ENCODE results near the gene CDC20. TPM values are rescaled to one million over a fixed set of nuclear protein-coding genes. Genes with fewer than 3 reads are reported as not detected.

CDC20 gene
- total and polyA plus RNA-seq, 2 donors (not counting 1 experiment from before 2014, with no cell fraction given): 1.1 to 1.5 TPM

DNA sequence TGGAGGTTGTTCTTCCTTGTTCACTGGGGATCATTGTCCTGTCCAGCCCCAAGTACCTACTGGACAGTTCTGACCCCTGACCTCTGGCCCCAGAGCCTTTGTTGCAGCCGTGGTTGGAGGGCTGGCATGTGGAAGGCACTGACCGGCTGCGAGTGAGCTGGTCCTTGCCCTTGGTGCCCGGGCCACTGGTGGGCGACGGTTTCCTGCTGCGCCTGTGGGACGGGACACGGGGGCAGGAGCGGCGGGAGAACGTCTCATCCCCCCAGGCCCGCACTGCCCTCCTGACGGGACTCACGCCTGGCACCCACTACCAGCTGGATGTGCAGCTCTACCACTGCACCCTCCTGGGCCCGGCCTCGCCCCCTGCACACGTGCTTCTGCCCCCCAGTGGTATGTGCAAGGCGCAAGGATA is 46.6 kb upstream of the CDC20 start:
- Histone ChIP-seq H3K4me2 (replicated peaks; ENCODE audit: low read depth, low read length, poor library complexity, severe bottlenecking) (no peak overlapping the region), H3K4me1 (ENCODE audit: control insufficient read depth in 2 of 2, insufficient read depth in 2 of 2, low read length in 2 of 2) (no peaks in the 10 kb centered on the region), H3K79me2 (ENCODE audit: control insufficient read depth, insufficient read depth, low read length) (no peaks in the 10 kb centered on the region), H3K9me3 (ENCODE audit: control extremely low read depth in 1 of 3, control insufficient read depth in 2 of 3, insufficient read depth in 1 of 3, low read length in 2 of 3) (no peaks in the 10 kb centered on the region), H2AFZ (ENCODE audit: insufficient read depth, low read depth, low read length, poor library complexity, severe bottlenecking) (no peak overlapping the region), H3K27ac (ENCODE audit: low read length in 2 of 2) (no peak overlapping the region), H3K27me3 (replicated peaks in 1 of 4; ENCODE audit: control extremely low read depth in 1 of 4, control insufficient read depth in 3 of 4, insufficient read depth in 4 of 4, low read length in 3 of 4) (no peaks in the 10 kb centered on the region), H3K9ac (ENCODE audit: low read length) (no peak overlapping the region), H4K20me1 (ENCODE audit: control insufficient read depth, insufficient read depth, low read length, poor library complexity, severe bottlenecking) (no peaks in the 10 kb centered on the region), H3K4me3 (ENCODE audit: control extremely low read depth in 1 of 5, extremely low read depth in 1 of 5, insufficient read depth in 1 of 5, low read depth in 2 of 5, low read length in 4 of 5) (no peak overlapping the region), H3K36me3 (replicated peaks in 1 of 2; ENCODE audit: control extremely low read depth in 1 of 2, control insufficient read depth in 1 of 2, extremely low read depth in 1 of 2, insufficient read depth in 2 of 2, low read length in 1 of 2) (no peaks in the 10 kb centered on the region)
- CTCF ChIA-PET: no interaction called here
- TF ChIP-seq, protein P1, sequence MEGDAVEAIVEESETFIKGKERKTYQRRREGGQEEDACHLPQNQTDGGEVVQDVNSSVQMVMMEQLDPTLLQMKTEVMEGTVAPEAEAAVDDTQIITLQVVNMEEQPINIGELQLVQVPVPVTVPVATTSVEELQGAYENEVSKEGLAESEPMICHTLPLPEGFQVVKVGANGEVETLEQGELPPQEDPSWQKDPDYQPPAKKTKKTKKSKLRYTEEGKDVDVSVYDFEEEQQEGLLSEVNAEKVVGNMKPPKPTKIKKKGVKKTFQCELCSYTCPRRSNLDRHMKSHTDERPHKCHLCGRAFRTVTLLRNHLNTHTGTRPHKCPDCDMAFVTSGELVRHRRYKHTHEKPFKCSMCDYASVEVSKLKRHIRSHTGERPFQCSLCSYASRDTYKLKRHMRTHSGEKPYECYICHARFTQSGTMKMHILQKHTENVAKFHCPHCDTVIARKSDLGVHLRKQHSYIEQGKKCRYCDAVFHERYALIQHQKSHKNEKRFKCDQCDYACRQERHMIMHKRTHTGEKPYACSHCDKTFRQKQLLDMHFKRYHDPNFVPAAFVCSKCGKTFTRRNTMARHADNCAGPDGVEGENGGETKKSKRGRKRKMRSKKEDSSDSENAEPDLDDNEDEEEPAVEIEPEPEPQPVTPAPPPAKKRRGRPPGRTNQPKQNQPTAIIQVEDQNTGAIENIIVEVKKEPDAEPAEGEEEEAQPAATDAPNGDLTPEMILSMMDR (IDR thresholded peaks at IDR 0.05): no peak
- no peak for TF ChIP-seq EZH2 (IDR thresholded peaks at IDR 0.05; ENCODE audit: borderline replicate concordance, insufficient read depth, low read depth, low read length, poor library complexity, severe bottlenecking)
- no peaks in the 10 kb centered on the region for H3K4me1 Mint-ChIP-seq
- H3K27me3 Mint-ChIP-seq: no peaks in the 10 kb centered on the region
- no peak for DNase-seq
- WGBS (ENCODE audit: insufficient coverage): 93% methylated on average over 17 of the region's 19 CpGs
- H3K9me3 Mint-ChIP-seq (ENCODE audit: insufficient read depth): no peaks in the 10 kb centered on the region
- intact Hi-C loops (cut with micrococcal nuclease): no loop called here
- no peak overlapping the region for H3K4me3 Mint-ChIP-seq
- POLR2A ChIA-PET: no interaction called here
- H3K27ac Mint-ChIP-seq: no peak overlapping the region
- ATAC-seq (ENCODE audit: low read depth): no peak

DNA sequence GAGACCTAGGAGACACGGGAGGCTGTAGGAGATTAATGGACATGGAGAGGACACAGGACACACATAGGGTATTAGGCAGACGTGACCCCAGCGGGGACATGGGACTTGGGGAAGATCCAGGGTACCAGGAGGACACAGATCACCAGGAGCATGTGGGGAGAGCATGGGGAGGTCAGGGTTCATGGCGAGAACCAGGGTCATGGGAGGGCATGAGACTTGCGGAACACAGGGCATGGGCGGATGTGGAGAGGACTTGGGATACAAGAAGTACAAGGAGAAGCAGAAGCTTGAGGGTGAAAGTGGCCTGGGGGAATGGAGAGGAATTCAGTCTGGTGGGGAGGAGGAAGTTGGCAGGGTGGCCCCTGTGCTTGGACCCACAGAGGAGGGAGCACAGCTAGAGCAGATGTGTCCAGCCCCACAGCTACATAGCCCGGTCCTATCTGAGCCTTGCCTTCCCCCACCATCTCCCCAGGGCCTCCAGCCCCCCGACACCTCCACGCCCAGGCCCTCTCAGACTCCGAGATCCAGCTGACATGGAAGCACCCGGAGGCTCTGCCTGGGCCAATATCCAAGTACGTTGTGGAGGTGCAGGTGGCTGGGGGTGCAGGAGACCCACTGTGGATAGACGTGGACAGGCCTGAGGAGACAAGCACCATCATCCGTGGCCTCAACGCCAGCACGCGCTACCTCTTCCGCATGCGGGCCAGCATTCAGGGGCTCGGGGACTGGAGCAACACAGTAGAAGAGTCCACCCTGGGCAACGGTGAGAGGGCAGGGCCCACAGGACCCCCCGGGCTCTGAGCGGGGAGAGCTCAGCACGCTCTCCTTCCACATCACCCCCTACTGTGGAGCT is 45.9 kb upstream of the CDC20 start:
- Mint-ChIP-seq H3K9me3 (ENCODE audit: insufficient read depth) (no peaks in the 10 kb centered on the region), H3K4me1 (no peaks in the 10 kb centered on the region), H3K27ac (no peak overlapping the region), H3K4me3 (no peak overlapping the region), H3K27me3 (no peaks in the 10 kb centered on the region)
- POLR2A ChIA-PET: no interaction called here
- Histone ChIP-seq H2AFZ (ENCODE audit: insufficient read depth, low read depth, low read length, poor library complexity, severe bottlenecking) (no peak overlapping the region), H4K20me1 (ENCODE audit: control insufficient read depth, insufficient read depth, low read length, poor library complexity, severe bottlenecking) (no peaks in the 10 kb centered on the region), H3K27me3 (replicated peaks in 1 of 4; ENCODE audit: control extremely low read depth in 1 of 4, control insufficient read depth in 3 of 4, insufficient read depth in 4 of 4, low read length in 3 of 4) (no peaks in the 10 kb centered on the region), H3K27ac (ENCODE audit: low read length in 2 of 2) (no peak overlapping the region), H3K36me3 (replicated peaks in 1 of 2; ENCODE audit: control extremely low read depth in 1 of 2, control insufficient read depth in 1 of 2, extremely low read depth in 1 of 2, insufficient read depth in 2 of 2, low read length in 1 of 2) (no peaks in the 10 kb centered on the region), H3K9me3 (ENCODE audit: control extremely low read depth in 1 of 3, control insufficient read depth in 2 of 3, insufficient read depth in 1 of 3, low read length in 2 of 3) (no peaks in the 10 kb centered on the region), H3K4me1 (ENCODE audit: control insufficient read depth in 2 of 2, insufficient read depth in 2 of 2, low read length in 2 of 2) (no peaks in the 10 kb centered on the region), H3K9ac (ENCODE audit: low read length) (no peak overlapping the region), H3K4me3 (ENCODE audit: control extremely low read depth in 1 of 5, extremely low read depth in 1 of 5, insufficient read depth in 1 of 5, low read depth in 2 of 5, low read length in 4 of 5) (no peak overlapping the region), H3K4me2 (replicated peaks; ENCODE audit: low read depth, low read length, poor library complexity, severe bottlenecking) (no peak overlapping the region), H3K79me2 (ENCODE audit: control insufficient read depth, insufficient read depth, low read length) (no peaks in the 10 kb centered on the region)
- intact Hi-C loops (cut with micrococcal nuclease): no loop called here
- DNase-seq: no peak
- TF ChIP-seq EZH2 (IDR thresholded peaks at IDR 0.05; ENCODE audit: borderline replicate concordance, insufficient read depth, low read depth, low read length, poor library complexity, severe bottlenecking): no peak
- TF ChIP-seq, protein P1 (IDR thresholded peaks at IDR 0.05): no peak
- ATAC-seq (ENCODE audit: low read depth): no peak
- CTCF ChIA-PET: no interaction called here
- 94% methylated on average over 21 of the region's 24 CpGs for WGBS (ENCODE audit: insufficient coverage)
